ENCODE results near the gene GALNT16. TPM values are rescaled to one million over a fixed set of nuclear protein-coding genes. Genes with fewer than 3 reads are reported as not detected.

The GALNT16 gene
- total and polyA plus RNA-seq, 2 donors (not counting 1 experiment from before 2014, with no cell fraction given) = 9.6 to 27.7 TPM

DNA sequence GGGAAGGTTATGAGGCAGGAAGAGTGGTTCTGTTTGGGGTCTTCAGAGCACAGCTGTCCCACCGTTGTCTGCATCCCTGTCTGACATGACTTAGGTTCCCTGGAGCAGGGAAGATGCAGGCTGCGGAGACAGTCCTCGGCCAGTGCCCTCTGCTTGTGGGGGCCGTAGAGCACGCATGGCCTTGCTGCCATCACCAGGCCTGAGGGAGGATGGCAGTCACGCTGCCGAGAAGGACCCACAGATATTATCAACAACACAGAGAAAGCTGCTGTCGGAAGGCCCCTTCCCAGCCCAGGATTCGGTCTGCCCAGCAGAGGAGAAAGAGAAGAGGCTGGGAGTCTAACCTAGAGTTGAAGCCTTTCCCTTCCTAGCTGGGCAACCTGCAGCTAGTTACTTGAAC lies 103.1 kb downstream of the GALNT16 start:
- Histone ChIP-seq H3K27me3 (ENCODE audit: control insufficient read depth, insufficient read depth, low read length) (no peaks in the 10 kb centered on the region), H3K9ac (ENCODE audit: insufficient read depth, low read length) (no peak overlapping the region), H3K27ac (ENCODE audit: insufficient read depth, low read length) (no peak overlapping the region), H4K20me1 (ENCODE audit: control insufficient read depth, extremely low read depth, insufficient read depth, low read length) (no peaks in the 10 kb centered on the region), H2AFZ (ENCODE audit: low read length) (no peak overlapping the region), H3K4me1 (ENCODE audit: control insufficient read depth, extremely low read depth, insufficient read depth, low read length) (no peaks in the 10 kb centered on the region), H3K79me2 (ENCODE audit: control insufficient read depth, insufficient read depth, low read length) (no peaks in the 10 kb centered on the region), H3K4me3 (replicated peaks in 1 of 4; ENCODE audit: control extremely low read depth in 1 of 4, insufficient read depth in 1 of 4, low read depth in 3 of 4, low read length in 4 of 4) (no peak overlapping the region), H3K4me2 (ENCODE audit: extremely low read depth, insufficient read depth, low read length) (no peak overlapping the region), H3K36me3 (ENCODE audit: control insufficient read depth, insufficient read depth, low read length) (no peaks in the 10 kb centered on the region), H3K9me3 (ENCODE audit: control insufficient read depth, insufficient read depth, low read depth, low read length) (no peaks in the 10 kb centered on the region)
- TF ChIP-seq EZH2 (IDR thresholded peaks at IDR 0.05; ENCODE audit: low read length, missing control alignments) (no peak), CTCF (conservative IDR thresholded peaks at IDR 0.05 in 1 of 2, IDR thresholded peaks at IDR 0.05 in 1 of 2; ENCODE audit: low read depth in 1 of 2, low read length in 2 of 2) (peak; percentile 65 to 67)
- DNase-seq (ENCODE audit: low read depth in 2 of 2) = peak; percentile 6 to 51

GRCh38 chr14:69363964-69364363 lies 104.0 kb downstream of the GALNT16 start:
- Histone ChIP-seq H3K4me2 (ENCODE audit: extremely low read depth, insufficient read depth, low read length) (no peak overlapping the region), H3K4me3 (replicated peaks in 1 of 4; ENCODE audit: control extremely low read depth in 1 of 4, insufficient read depth in 1 of 4, low read depth in 3 of 4, low read length in 4 of 4) (no peak overlapping the region), H2AFZ (ENCODE audit: low read length) (no peak overlapping the region), H3K79me2 (ENCODE audit: control insufficient read depth, insufficient read depth, low read length) (no peaks in the 10 kb centered on the region), H4K20me1 (ENCODE audit: control insufficient read depth, extremely low read depth, insufficient read depth, low read length) (no peaks in the 10 kb centered on the region), H3K9me3 (ENCODE audit: control insufficient read depth, insufficient read depth, low read depth, low read length) (no peaks in the 10 kb centered on the region), H3K4me1 (ENCODE audit: control insufficient read depth, extremely low read depth, insufficient read depth, low read length) (no peaks in the 10 kb centered on the region), H3K36me3 (ENCODE audit: control insufficient read depth, insufficient read depth, low read length) (no peaks in the 10 kb centered on the region), H3K27me3 (ENCODE audit: control insufficient read depth, insufficient read depth, low read length) (no peaks in the 10 kb centered on the region), H3K27ac (ENCODE audit: insufficient read depth, low read length) (no peak overlapping the region), H3K9ac (ENCODE audit: insufficient read depth, low read length) (no peak overlapping the region)
- DNase-seq (ENCODE audit: low read depth in 2 of 2) = no peak
- no peak for TF ChIP-seq CTCF (conservative IDR thresholded peaks at IDR 0.05 in 1 of 2, IDR thresholded peaks at IDR 0.05 in 1 of 2; ENCODE audit: low read depth in 1 of 2, low read length in 2 of 2)
- TF ChIP-seq EZH2 (IDR thresholded peaks at IDR 0.05; ENCODE audit: low read length, missing control alignments) = no peak

DNA sequence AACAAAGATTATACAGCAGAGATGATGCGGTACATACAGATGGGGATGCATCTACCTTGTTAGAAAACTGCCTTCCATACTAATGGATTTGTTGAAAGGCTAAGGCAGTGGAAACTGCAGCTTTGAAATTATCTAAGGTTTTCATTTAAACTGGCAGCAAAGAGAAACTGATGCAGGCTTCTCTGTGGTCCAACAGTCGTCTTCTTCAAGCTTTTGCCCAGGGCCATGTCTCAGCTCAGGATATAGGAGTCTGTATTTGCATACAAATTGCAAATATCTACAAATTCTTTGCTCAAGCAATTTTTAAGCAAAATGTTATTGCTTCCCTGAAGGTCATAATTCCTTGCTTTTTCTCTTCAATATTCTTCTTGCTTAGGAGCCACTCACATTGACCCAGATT lies 104.4 kb downstream of the GALNT16 start:
- H2AFZ ChIP-seq (ENCODE audit: low read length) = no peak overlapping the region
- no peaks in the 10 kb centered on the region for H3K9me3 ChIP-seq (ENCODE audit: control insufficient read depth, insufficient read depth, low read depth, low read length)
- no peak overlapping the region for H3K4me2 ChIP-seq (ENCODE audit: extremely low read depth, insufficient read depth, low read length)
- H4K20me1 ChIP-seq (ENCODE audit: control insufficient read depth, extremely low read depth, insufficient read depth, low read length) = no peaks in the 10 kb centered on the region
- TF ChIP-seq CTCF (conservative IDR thresholded peaks at IDR 0.05 in 1 of 2, IDR thresholded peaks at IDR 0.05 in 1 of 2; ENCODE audit: low read depth in 1 of 2, low read length in 2 of 2) (no peak), EZH2 (IDR thresholded peaks at IDR 0.05; ENCODE audit: low read length, missing control alignments) (no peak)
- no peaks in the 10 kb centered on the region for H3K79me2 ChIP-seq (ENCODE audit: control insufficient read depth, insufficient read depth, low read length)
- no peak overlapping the region for H3K27ac ChIP-seq (ENCODE audit: insufficient read depth, low read length)
- no peaks in the 10 kb centered on the region for H3K27me3 ChIP-seq (ENCODE audit: control insufficient read depth, insufficient read depth, low read length)
- no peaks in the 10 kb centered on the region for H3K4me1 ChIP-seq (ENCODE audit: control insufficient read depth, extremely low read depth, insufficient read depth, low read length)
- no peak overlapping the region for H3K4me3 ChIP-seq (replicated peaks in 1 of 4; ENCODE audit: control extremely low read depth in 1 of 4, insufficient read depth in 1 of 4, low read depth in 3 of 4, low read length in 4 of 4)
- DNase-seq (ENCODE audit: low read depth in 2 of 2) = no peak
- H3K36me3 ChIP-seq (ENCODE audit: control insufficient read depth, insufficient read depth, low read length) = no peaks in the 10 kb centered on the region
- H3K9ac ChIP-seq (ENCODE audit: insufficient read depth, low read length) = no peak overlapping the region
